HG03097 (cell line): Measurements from ENCODE around the gene CPNE4.

ENCODE experiments used
- ATAC-seq: cut with Tn5 transposase; IDR thresholded peaks from one replicate; pipeline ENCODE4 v1.9.1; 2021; ENCODE audit not compliant: unreplicated experiment, low FRiP score

CPNE4 gene

DNA sequence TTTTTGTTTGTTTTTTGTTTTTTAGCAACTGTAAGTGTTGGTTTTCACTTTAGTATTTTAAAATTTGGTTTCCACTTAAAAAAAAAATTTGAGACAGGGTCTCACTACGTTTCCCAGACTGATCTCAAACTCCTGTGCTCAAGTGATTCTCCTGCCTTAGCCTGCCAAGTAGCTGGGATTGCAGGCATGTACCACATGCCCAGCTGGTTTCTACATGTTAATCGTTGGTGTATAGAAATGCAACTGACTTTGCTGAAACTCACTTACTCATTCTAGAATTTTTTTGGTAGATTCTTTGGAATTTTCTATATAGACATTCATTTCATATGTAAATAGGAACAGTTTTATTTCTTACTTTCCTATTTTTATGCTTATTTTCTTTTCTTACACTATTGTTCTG is 287.3 kb downstream of the CPNE4 start:
- no peak for ATAC-seq

DNA sequence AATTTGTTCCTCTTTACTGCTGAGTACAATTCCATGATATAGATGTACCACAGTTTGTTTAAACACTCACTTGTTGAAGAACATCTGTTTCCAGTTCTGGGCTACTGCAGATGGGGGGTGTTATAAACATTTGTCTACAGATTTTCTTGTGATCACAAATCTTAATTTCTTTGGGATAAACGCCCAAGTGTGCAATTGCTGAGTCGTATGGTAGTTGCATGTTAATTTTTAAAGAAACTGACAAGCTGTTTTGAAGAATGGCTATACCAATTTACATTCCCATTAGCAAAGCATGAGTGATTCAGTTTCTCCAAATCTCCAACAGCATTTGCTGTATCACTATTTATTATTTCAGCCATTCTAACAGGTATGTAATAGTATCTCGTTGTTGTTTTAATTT is 290.0 kb downstream of the CPNE4 start:
- ATAC-seq = no peak

DNA sequence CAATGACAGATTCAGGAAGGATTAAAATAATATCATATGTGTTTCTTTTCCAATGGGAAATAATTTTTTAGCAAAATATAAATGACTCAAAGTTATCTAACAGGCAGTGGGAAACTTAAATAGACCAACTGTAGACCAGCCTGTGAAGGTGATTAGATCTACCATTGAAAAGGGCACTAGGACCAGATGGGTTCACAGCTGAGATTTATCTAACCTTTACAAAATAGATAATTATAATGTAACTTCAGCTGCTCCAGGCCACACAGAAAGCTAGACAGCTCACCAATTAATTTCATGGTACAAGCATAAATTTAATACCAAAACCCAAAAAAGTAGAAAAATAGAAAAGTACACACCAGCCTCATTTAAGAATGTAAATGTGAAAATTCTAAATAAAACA is 291.7 kb downstream of the CPNE4 start:
- no peak for ATAC-seq

DNA sequence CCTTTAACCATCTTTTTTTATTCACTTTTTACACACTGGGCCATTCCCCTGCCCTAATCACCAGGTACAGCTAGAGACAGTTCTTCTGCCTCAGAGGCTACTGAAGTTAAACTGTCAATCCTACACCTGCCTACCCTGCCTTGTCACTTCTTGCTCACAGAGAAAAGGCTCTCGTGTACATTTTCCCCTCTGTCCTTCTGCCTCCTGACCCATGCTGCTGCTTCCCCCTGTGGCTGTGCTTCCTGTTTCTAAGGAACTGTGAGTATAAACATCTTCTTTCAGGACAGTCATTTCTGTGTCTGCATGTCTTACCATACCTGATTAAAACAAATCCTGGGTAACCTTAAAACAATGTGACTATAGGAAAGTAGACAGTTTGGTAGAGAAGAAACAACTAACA is 295.6 kb downstream of the CPNE4 start:
- ATAC-seq = no peak

DNA sequence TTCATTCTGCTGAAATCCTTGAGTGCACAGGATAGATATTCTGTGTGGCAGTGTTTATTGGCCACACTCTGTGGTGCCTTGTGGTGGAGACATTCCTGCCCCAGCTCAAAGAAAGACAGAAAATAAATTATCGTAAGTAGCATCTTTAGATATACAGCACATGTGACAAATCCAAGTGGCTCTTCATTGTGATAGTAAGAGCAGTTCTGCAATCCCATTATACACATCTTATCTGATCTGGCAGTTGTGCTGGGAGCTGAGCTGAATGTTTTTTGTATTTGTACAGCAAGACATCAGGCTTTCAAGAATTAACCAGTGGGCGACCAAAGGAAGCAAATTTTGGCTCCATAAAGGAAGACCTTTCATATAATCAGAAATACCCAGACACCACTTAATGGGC is 296.7 kb downstream of the CPNE4 start:
- ATAC-seq = no peak

DNA sequence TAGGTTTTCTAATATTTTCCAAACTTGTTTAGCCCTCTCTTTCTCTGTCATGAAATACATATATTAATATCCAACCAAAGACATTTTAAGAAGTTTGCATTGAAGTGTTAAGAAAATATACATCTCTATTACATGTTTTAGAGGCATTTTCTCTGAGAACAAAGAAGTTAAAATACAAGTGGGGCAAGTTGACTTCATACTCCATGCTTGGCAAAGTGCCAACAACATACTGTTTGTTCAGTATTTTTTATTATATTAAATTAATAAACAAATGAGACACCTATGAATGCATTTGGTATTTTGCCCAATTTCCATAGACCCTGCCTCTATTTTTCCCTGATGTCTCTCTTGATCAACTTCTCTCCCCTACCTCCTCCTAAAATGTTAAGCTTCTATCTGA is 299.3 kb downstream of the CPNE4 start:
- ATAC-seq = no peak

DNA sequence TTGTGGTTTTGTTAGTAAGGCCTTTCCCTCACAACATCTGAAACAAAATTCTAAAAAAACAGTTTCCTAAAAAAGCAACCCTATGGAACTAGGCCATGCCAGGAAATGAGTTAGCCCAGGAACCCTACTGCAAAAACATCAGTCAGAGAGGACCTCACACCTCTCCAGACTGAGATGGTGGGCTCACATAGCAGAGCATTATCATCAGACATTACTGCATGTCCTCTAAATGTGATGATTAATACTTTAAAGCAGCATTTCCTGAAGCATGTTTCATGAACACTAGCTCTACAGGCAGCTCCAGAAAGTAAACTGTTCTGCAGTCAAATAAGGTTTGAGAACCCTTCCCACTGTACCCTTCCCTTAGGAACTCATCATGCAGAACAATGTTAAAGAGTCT is 299.7 kb downstream of the CPNE4 start:
- no peak for ATAC-seq

DNA sequence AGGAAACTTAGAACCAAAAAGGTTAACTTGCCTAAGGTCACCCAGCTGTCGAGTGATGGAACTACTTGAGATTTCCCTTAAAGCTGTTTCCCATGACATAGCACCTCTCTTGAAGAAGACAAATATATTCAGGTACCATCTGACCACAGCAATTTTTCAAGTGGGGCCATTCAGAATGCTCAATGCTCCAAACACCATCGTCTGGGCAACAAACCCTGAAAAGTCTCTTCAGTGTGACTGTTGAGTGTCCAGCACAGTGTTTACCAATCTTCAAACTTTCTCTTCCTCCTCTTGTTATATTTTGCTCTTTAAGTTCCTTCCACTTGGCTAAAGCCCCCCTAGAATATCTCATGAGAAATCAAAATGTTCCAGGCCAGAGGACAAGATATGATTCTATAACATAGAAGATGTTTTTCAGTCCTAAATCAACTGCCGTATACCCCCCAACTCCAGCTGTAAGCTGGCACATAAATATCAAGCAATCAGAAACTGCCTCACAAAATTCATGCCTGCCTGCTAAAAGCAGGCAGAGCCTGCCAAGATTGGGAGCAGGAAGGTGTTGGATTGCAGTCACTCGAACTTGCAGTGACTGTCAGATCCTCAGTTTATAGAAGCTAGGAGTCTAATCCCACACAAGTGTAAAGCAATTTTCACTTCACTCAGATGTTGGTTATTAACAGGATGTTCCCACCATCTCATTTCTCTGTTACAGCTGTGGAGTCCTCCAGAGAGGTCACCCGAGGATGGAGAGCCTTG is 301.6 kb downstream of the CPNE4 start:
- ATAC-seq = no peak

DNA sequence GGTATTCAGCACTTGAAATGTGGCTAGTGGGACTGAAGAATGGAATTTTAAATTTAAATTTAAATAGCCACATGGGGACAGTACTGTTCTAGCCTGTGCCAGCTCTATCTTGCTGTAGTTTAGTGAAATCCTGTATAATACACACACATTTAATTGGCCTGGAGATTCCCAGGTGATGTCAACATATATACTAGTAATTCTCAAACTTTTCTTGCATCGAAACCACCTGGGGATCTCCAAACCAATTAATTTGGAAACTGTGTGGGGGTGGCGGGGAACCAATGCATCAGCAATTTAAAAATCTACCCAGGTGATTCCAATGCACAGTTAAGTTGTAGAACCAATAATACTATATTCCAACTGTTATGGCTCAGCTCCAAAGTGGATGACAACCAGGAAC is 303.1 kb downstream of the CPNE4 start:
- no peak for ATAC-seq

DNA sequence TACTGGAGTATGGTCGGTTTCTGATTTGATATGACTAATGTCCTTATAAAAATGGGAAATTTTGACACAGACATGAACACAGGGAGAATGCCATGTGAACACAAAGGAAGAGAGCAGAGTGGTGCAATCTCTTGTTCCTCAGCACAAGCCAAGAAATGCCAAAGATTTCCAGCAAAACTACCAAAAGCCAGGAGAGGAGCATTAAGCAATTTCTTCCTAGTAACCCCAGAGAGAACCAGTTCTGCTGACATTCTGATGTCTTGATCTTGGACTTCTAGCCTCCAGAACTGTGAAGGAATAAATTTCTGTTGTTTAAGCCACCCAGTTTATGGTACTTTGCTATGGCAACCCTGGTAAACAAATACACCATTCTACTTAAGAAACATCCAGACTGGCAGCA is 304.2 kb downstream of the CPNE4 start:
- no peak for ATAC-seq

DNA sequence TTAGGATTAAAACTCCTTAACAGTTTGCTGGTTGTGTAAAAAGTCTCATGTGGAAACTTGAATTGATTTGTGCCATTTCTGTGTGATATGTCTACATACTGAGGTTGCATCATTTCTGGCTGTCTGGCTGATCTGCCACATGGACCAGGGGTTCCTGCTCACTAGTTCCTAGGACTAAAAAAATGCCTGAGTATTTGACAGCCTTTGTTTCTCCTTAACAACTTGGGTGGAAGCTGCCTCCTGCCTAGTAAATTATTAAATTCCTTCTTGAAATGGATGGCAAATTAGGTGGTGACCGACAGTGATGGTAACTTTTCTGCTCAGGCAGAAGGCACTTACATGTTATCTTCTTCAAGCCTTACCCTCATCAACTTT is 305.2 kb downstream of the CPNE4 start:
- no peak for ATAC-seq

DNA sequence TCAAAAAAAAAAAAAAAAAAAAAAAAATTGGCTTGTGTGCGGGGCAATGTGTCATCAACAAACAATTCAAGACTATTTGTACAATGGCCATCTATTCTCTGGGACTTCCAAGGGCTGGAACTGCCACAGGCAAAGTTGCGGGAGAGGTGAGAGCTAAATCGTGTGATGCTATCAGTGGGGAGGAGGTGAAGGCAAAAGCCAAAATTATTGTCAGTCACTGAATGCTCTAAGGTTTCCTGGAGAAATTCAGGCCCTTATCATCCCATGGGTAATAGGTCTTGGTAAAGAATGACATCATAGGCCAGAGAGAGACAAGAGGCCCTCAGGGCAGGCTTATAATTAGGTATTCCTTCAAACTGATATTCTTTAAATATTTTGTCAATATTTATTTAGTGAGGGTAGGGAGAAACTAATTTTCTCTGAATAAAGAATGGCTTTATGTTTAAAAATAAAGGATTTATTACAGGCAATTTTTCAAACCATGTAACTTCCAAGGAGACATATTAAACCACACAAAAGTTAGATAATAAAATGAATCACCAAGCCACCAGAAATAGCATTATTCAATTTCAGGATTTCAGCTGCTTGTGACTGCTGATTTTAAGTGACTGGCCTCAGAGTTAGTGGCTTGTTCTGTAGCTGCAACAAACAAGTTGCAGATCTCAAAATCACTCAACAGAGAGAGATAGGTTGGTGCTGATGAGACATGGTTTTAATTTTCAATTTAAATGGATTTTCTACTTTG is 305.7 kb downstream of the CPNE4 start:
- no peak for ATAC-seq

DNA sequence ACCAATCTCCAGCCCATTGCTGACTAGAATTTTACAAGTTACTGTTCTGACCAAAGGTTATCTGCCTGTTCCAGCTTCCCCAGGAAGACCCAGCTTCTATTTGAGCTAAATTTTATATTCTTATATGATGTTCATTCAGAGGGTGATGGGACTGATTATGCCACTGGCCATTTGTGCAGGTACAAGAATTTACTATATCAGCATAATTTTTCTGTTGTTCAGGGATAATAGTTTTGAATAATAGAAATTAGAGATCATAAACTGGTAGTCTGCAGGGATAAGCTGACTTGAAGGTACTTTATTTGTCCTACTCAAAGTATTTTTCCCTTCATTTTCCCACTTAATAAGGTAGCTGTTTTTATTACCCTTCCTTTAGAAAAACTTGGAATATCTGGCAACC is 309.4 kb downstream of the CPNE4 start:
- no peak for ATAC-seq

DNA sequence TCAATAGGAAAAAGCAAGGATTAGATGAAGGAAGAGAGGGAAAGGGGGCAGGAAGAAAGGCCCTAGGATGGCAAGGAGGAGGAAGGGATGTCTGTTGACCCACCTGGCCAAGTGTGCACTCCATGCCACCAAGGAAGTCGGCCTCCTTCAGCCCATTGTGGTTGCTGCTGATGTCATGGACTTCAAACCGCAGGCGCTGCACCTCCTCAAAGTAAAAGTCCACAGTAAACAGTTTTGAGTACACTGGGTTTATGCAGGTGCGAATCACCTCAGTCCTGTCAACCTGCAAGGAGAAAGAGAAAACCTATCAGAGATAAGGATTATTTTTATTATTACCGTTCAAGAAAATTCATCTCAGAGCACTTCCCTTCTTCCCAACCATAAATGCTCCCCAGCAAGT is 311.5 kb downstream of the CPNE4 start:
- ATAC-seq = no peak

DNA sequence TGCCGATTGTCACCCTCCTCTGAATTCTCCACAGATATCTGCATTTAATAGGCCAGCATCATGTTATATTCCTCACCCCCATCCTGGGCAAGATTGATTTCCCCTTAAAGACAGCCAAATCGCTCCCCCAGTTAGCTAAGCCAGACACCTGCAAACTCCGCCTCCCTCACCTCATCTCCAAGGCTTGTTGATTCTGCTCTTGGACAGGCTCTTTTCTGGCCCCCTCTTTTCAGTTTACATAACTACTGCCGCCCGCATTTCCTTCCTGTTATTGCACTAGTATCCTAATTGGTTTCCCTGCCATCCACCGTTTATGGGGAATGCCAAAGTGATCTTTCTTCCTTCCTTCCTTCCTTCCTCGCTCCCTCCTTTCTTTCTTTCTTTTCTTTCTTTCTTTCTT is 317.3 kb downstream of the CPNE4 start:
- no peak for ATAC-seq

DNA sequence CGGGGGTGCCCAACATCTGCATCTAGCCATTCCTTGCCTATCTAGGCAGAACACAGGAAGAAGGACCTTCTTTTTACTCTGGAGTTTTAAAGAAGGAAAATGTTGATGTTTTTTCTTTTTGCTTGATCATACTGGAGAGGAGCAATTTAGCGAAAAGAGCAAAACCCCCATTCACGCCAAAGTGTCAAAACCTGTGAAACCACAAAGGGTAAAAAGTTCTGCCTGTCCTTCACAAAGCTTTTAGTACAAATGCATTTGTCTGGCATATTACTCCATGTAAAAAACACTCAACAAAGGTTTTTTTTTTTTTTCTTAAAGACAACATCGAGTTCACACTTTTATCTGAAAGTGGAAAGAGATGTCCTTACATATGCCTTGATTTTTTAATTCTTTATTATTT is 317.9 kb downstream of the CPNE4 start:
- ATAC-seq = no peak

DNA sequence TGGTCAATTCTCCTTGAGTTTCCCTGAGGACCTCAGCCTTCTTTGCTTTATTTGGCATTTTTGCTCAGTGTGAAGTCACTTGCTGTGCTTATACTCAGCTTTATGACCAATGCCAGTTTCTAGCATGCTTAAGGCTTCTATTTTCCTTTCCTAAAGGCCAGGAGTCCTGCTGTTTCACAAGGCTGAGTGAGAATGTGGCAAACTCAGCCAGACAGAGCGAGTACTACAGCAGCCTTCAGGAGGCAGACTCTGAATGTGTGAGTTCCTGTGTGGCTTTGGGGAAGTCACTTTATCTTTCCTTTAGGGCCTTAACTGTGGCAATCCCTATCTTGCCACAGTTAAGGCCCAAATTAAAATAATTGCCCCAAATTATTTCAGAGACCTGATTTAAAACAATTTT is 318.8 kb downstream of the CPNE4 start:
- no peak for ATAC-seq

DNA sequence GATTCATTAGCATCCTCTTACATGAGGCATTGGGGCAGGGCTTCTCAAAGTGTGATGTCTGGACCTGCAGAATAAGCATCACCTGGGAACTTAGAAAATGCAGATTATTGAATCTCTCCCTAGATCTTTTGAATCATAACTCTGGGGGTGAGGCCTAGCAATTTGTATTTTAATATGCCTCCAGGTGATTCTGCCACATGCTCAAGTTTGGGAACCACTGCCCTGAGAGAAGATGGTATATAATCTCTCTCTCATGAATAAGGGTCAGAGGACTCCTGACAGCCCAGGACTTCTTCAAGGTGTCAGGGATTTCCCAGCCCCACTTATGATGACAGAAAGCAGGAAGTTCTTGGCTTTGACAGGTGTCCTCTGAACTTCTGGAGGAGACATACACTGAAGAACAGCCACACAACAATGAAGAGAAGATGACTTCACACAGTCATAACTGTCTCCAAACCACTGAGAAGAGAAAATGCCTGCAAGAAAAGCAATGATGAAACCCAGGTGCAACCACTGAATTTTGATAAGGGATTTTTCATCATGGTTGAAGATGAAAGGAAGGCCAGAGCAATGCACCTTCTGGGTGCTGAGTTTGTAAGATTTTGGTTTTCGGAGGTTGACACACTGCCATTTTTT is 320.1 kb downstream of the CPNE4 start:
- peak; percentile 77 for ATAC-seq

DNA sequence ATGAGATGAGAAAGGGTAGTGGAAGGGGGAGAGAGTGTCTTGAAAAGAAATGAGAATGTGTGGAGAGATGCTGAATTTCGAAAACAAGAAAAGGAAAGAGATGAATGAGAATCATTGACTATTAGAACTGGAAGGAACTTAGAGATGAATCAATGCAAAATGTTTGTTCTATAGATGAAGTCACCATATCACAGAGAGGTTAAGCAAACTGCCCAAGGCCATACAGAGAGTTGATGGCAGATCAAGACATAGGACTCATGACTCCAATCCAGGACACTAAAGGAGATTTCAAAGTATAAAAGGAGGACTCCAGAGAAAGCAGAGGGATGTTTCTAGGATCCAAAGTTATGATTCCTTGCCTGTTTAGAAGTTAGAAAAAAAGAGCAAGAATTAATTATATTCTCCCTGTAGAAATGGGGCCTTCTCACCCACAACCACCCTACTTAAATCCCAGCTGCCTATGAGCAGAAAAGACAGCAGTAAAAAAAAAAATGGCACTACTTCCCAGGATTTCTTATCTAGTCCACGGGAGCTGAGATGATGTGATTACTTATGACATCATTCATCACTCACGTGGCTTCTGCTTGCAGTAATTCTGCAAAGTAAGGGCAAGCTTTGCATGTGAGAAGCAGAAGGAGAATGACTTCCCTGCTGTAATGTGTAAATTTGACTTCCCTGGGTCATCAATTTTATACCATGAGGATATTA is 321.2 kb downstream of the CPNE4 start:
- no peak for ATAC-seq

DNA sequence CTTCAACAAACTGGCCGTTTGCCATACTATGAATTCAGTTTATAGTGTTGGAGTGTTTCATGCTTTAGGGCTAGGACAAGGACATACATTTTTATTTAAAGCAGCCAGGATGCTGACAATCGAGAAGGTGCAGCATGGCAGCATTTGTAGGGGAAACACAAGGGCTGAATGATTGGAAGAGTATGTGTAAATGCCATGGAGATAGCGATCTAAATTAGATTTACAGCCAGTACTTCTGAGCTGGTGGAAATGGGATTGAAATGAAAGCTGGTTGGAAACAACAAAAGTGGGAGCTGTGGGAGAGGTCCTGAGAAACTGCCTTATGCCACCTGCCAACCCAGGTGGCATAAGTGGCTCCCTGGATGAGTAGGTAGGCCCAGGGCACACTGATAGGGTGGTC is 322.2 kb downstream of the CPNE4 start:
- ATAC-seq = no peak

DNA sequence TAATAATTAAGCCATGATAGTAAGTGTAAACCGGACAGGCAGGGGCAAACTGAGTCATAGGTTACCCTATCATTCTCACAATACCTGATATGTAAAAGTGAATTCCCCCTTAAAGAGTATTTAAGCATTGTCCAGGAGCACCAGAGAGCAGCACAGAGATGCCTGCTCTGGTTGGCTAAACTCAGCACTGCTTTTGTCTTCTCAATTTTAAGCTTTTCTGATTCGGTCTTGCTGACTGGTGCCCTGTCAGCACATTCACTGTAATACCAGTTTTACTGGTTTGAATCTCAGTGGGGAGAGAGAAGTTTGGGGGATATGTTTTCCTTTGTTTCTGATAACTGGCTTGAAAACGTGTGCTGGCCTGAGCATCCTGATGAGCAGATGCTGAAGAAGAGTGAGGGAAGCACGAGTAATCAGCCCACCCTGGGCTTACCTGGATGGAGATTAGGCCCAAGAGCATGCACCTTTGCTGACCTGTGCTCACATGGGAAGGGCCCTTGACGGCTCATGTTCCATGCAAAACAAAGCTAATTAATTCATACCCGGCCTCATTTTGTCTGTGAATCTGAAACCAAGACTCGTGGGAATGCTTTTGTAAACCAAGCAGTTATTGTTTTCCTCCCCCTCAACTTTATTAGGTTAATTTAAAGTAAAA is 323.6 kb downstream of the CPNE4 start:
- no peak for ATAC-seq
